Panc1 (cell line): Measurements from ENCODE around the gene SDR9C7. TPM values are rescaled to one million over a fixed set of nuclear protein-coding genes. Genes with fewer than 3 reads are reported as not detected.
"Not testable (repeated sequence)": the region's sequence is repeated elsewhere in the genome, so short reads cannot be mapped to it uniquely, and the experiment has no call there.

Experiments used
- ATAC-seq: fragments of 200-7000 bp; cut with Tn5 transposase; 2 replicates; pipeline ENCODE4 v1.9.1; 2020; ENCODE audit warnings: mild to moderate bottlenecking, moderate library complexity
- BruUV-seq: library from RNA; stranded (reverse); fragments of 400-500 nt; replicated peaks from 2 replicates; lab custom pipeline; 2021; lab: Mats Ljungman, UMichigan
- CTCF ChIA-PET: fragments of 300-600 bp; sonication (Branson Sonifier 250); formaldehyde crosslinking; loops from one replicate; lab custom pipeline; 2022; ENCODE audit warnings: antibody characterized with exemption; lab: Charles Lee
- POLR2A ChIA-PET: fragments of 300-600 bp; sonication (Branson Sonifier 250); formaldehyde crosslinking; loops from one replicate; lab custom pipeline; 2022; ENCODE audit warnings: antibody characterized with exemption; lab: Charles Lee
- DNase-seq: peaks from one replicate; pipeline ENCODE4 v3.0.0-alpha.2; 2010; ENCODE audit warnings: low read depth, low spot score
- H3K27ac ChIP-seq: 2 replicates; pipeline ENCODE4 v1.5.1; 2011; ENCODE audit warnings: mild to moderate bottlenecking, low read length, inconsistent platforms
- H3K27me3 ChIP-seq: fragments of 200-500 bp; sonication (Bioruptor generic); 2 replicates; pipeline ENCODE4 v1.6.0; 2014; ENCODE audit warnings: low read length, inconsistent platforms; ENCODE audit not compliant: control insufficient read depth, insufficient read depth
- H3K36me3 ChIP-seq: fragments of 200-500 bp; sonication (Bioruptor generic); 2 replicates; pipeline ENCODE4 v1.5.1; 2014; ENCODE audit warnings: inconsistent platforms, mild to moderate bottlenecking, low read length, moderate library complexity; ENCODE audit not compliant: control insufficient read depth, insufficient read depth
- H3K4me1 ChIP-seq: 2 replicates; pipeline ENCODE4 v1.5.1; 2011; ENCODE audit warnings: inconsistent platforms, mild to moderate bottlenecking, low read length, moderate library complexity; ENCODE audit not compliant: control insufficient read depth, insufficient read depth
- H3K4me3 ChIP-seq, 2 experiments: 2 replicates each; pipeline ENCODE4 v1.5.1; 2011 to 2012; ENCODE audit warnings: low read depth in 2 of 2, low read length in 2 of 2, mild to moderate bottlenecking in 2 of 2, inconsistent platforms in 1 of 2, moderate library complexity in 1 of 2
- H3K9me3 ChIP-seq: fragments of 200-500 bp; sonication (Bioruptor generic); 2 replicates; pipeline ENCODE4 v1.5.1; 2014; ENCODE audit warnings: low read depth, mild to moderate bottlenecking, inconsistent platforms, low read length, moderate library complexity; ENCODE audit not compliant: control insufficient read depth, insufficient read depth
- CTCF ChIP-seq: fragments of 450-650 bp; IDR thresholded peaks from 2 replicates; pipeline ENCODE4 v1.5.1; 2017; ENCODE audit warnings: mild to moderate bottlenecking
- POLR2AphosphoS5 ChIP-seq: IDR thresholded peaks from 2 replicates; pipeline ENCODE4 v1.6.1; 2012; ENCODE audit warnings: mild to moderate bottlenecking, low read depth, low read length, moderate library complexity
- SIN3A ChIP-seq: IDR thresholded peaks from 2 replicates; pipeline ENCODE4 v1.6.1; 2012; ENCODE audit warnings: low read depth, mild to moderate bottlenecking, low read length, moderate library complexity, borderline replicate concordance; ENCODE audit not compliant: insufficient read depth
- TCF7L2 ChIP-seq: IDR thresholded peaks from 2 replicates; pipeline ENCODE4 v1.6.1; 2011; ENCODE audit warnings: mild to moderate bottlenecking, low read depth, low read length, inconsistent platforms
- in situ Hi-C: cut with HindIII; loops from 2 replicates; pipeline ENCODE4 v1.10.0; 2016; ENCODE audit warnings: low sequenced_read_pairs, low pct_unique_long_range_greater_than_20kb
- intact Hi-C: fragments of 100-400 bp; cut with micrococcal nuclease; formaldehyde crosslinking; loops from one replicate; pipeline ENCODE4 v1.10.0; 2022; ENCODE audit not compliant: unreplicated experiment
- total RNA-seq: library from RNA; stranded (reverse); gene quantifications from one replicate; pipeline ENCODE4 v1.2.1, GENCODE V29; 2021; ENCODE audit not compliant: unreplicated experiment
- TF ChIP-seq, protein P1 (sequence below), 2 experiments: IDR thresholded peaks; 2 replicates each; pipeline ENCODE4 v1.6.1; 2011 to 2012; ENCODE audit warnings: low read depth in 2 of 2, control low read depth in 1 of 2, low read length in 1 of 2, mild to moderate bottlenecking in 1 of 2, moderate library complexity in 1 of 2; ENCODE audit not compliant: insufficient read depth in 1 of 2

The SDR9C7 gene
- total RNA-seq, 1 experiment from 2014 or later: not detected

GRCh38 chr12:56965997-56966642 is 31.9 kb upstream of the SDR9C7 start:
- H3K9me3 ChIP-seq, POLR2A ChIA-PET, BruUV-seq, DNase-seq, intact Hi-C loops, CTCF ChIA-PET, H3K27me3 ChIP-seq, H3K36me3 ChIP-seq, in situ Hi-C loops, H3K4me1 ChIP-seq, H3K4me3 ChIP-seq, H3K27ac ChIP-seq, ATAC-seq: not testable (repeated sequence)

- H3K4me3 ChIP-seq, H3K27me3 ChIP-seq, H3K36me3 ChIP-seq, CTCF ChIA-PET, H3K9me3 ChIP-seq, POLR2A ChIA-PET, ATAC-seq, DNase-seq, H3K27ac ChIP-seq, BruUV-seq, H3K4me1 ChIP-seq, in situ Hi-C loops, intact Hi-C loops: not testable (repeated sequence)
Measured at GRCh38 chr12:56965124-56965523, 30.9 kb upstream of the SDR9C7 start.

- DNase-seq, H3K36me3 ChIP-seq, H3K9me3 ChIP-seq, H3K4me3 ChIP-seq, in situ Hi-C loops, CTCF ChIA-PET, H3K27me3 ChIP-seq, H3K4me1 ChIP-seq, intact Hi-C loops, BruUV-seq, POLR2A ChIA-PET, H3K27ac ChIP-seq, ATAC-seq: not testable (repeated sequence)
Measured at GRCh38 chr12:56963557-56963956, 29.3 kb upstream of the SDR9C7 start.

- BruUV-seq, POLR2A ChIA-PET, ATAC-seq, H3K27ac ChIP-seq, H3K27me3 ChIP-seq, H3K4me3 ChIP-seq, intact Hi-C loops, CTCF ChIA-PET, in situ Hi-C loops, DNase-seq, H3K4me1 ChIP-seq, H3K9me3 ChIP-seq, H3K36me3 ChIP-seq: not testable (repeated sequence)
Measured at GRCh38 chr12:56962247-56962646, 28.0 kb upstream of the SDR9C7 start.

GRCh38 chr12:56958422-56958821 is 24.2 kb upstream of the SDR9C7 start:
- POLR2A ChIA-PET: no interaction called here
- Histone ChIP-seq H3K4me3 (no peak overlapping the region), H3K9me3 (no peaks in the 10 kb centered on the region), H3K27me3 (peaks cover 14% of the 10 kb centered on the region), H3K27ac (no peak overlapping the region), H3K36me3 (no peaks in the 10 kb centered on the region), H3K4me1 (no peaks in the 10 kb centered on the region)
- in situ Hi-C loops: no loop called here
- DNase-seq (no peak), ATAC-seq (no peak)
- CTCF ChIA-PET: no interaction called here
- TF ChIP-seq POLR2AphosphoS5: no peak
- TF ChIP-seq TCF7L2: no peak
- TF ChIP-seq CTCF: no peak
- TF ChIP-seq, protein P1, sequence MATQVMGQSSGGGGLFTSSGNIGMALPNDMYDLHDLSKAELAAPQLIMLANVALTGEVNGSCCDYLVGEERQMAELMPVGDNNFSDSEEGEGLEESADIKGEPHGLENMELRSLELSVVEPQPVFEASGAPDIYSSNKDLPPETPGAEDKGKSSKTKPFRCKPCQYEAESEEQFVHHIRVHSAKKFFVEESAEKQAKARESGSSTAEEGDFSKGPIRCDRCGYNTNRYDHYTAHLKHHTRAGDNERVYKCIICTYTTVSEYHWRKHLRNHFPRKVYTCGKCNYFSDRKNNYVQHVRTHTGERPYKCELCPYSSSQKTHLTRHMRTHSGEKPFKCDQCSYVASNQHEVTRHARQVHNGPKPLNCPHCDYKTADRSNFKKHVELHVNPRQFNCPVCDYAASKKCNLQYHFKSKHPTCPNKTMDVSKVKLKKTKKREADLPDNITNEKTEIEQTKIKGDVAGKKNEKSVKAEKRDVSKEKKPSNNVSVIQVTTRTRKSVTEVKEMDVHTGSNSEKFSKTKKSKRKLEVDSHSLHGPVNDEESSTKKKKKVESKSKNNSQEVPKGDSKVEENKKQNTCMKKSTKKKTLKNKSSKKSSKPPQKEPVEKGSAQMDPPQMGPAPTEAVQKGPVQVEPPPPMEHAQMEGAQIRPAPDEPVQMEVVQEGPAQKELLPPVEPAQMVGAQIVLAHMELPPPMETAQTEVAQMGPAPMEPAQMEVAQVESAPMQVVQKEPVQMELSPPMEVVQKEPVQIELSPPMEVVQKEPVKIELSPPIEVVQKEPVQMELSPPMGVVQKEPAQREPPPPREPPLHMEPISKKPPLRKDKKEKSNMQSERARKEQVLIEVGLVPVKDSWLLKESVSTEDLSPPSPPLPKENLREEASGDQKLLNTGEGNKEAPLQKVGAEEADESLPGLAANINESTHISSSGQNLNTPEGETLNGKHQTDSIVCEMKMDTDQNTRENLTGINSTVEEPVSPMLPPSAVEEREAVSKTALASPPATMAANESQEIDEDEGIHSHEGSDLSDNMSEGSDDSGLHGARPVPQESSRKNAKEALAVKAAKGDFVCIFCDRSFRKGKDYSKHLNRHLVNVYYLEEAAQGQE (IDR thresholded peaks at IDR 0.05; ENCODE audit: insufficient read depth in 1 of 2, low read depth in 2 of 2, low read length in 1 of 2): no peak
- TF ChIP-seq SIN3A: no peak
- no TSS peak for BruUV-seq
- intact Hi-C loops: no loop called here
